PC-3 (cell line): ENCODE results near the gene PSME1. TPM values are rescaled to one million over a fixed set of nuclear protein-coding genes. Genes with fewer than 3 reads are reported as not detected.

Experiments used
- ATAC-seq: fragments of 200-7000 bp; cut with Tn5 transposase; 2 replicates; pipeline ENCODE4 v1.9.1; 2020; ENCODE audit warnings: mild to moderate bottlenecking, moderate library complexity
- BruUV-seq: library from RNA; stranded (reverse); fragments of 400-500 nt; replicated peaks from 2 replicates; lab custom pipeline; 2021; lab: Mats Ljungman, UMichigan
- CTCF ChIA-PET: fragments of 300-600 bp; sonication (Branson Sonifier 250); formaldehyde crosslinking; loops from one replicate; lab custom pipeline; 2022; ENCODE audit warnings: antibody characterized with exemption; lab: Charles Lee
- POLR2A ChIA-PET: fragments of 300-600 bp; sonication (Branson Sonifier 250); formaldehyde crosslinking; loops from one replicate; lab custom pipeline; 2022; ENCODE audit warnings: antibody characterized with exemption; ENCODE audit not compliant: unreplicated experiment; lab: Charles Lee
- DNase-seq: peaks from one replicate; pipeline ENCODE4 v3.0.0-alpha.2; 2015
- H2AFZ ChIP-seq: fragments of 300-600 bp; sonication (generic); 2 replicates; pipeline ENCODE4 v1.6.0; 2016; ENCODE audit warnings: antibody characterized with exemption, low read length
- H3F3A ChIP-seq: fragments of 300-600 bp; sonication (generic); one replicate; pipeline ENCODE4 v1.6.0; 2017; ENCODE audit warnings: antibody characterized with exemption, low read length, control low read depth, mild to moderate bottlenecking; ENCODE audit not compliant: unreplicated experiment
- H3K27ac ChIP-seq: fragments of 300-600 bp; sonication (generic); 2 replicates; pipeline ENCODE4 v1.5.1; 2016; ENCODE audit warnings: mild to moderate bottlenecking, low read length
- H3K27me3 ChIP-seq: fragments of 300-600 bp; sonication (generic); 2 replicates; pipeline ENCODE4 v1.6.1; 2016; ENCODE audit warnings: low read length, mixed read lengths
- H3K36me3 ChIP-seq: fragments of 300-600 bp; sonication (generic); 2 replicates; pipeline ENCODE4 v1.6.1; 2016; ENCODE audit warnings: low read depth, mixed run types, low read length, mixed read lengths
- H3K4me1 ChIP-seq: fragments of 300-600 bp; sonication (generic); 2 replicates; pipeline ENCODE4 v1.5.1; 2016; ENCODE audit warnings: low read length; ENCODE audit not compliant: insufficient read depth
- H3K4me2 ChIP-seq: fragments of 300-600 bp; sonication (generic); 2 replicates; pipeline ENCODE4 v1.6.0; 2016; ENCODE audit warnings: low read length
- H3K4me3 ChIP-seq: fragments of 300-600 bp; sonication (generic); 2 replicates; pipeline ENCODE4 v1.5.1; 2016; ENCODE audit warnings: mild to moderate bottlenecking, low read length, mixed read lengths
- H3K79me2 ChIP-seq: fragments of 300-600 bp; sonication (generic); 2 replicates; pipeline ENCODE4 v1.6.1; 2017; ENCODE audit warnings: low read length, mixed read lengths
- H3K9ac ChIP-seq: fragments of 300-600 bp; sonication (generic); 2 replicates; pipeline ENCODE4 v1.6.0; 2016; ENCODE audit warnings: mild to moderate bottlenecking, low read length
- H3K9me2 ChIP-seq: fragments of 300-600 bp; sonication (generic); replicated peaks from 2 replicates; pipeline ENCODE4 v1.6.1; 2016; ENCODE audit warnings: mixed run types, low read length, mixed read lengths
- H3K9me3 ChIP-seq: fragments of 300-600 bp; sonication (generic); 2 replicates; pipeline ENCODE4 v1.6.1; 2016; ENCODE audit warnings: low read length, mixed read lengths
- H4K20me1 ChIP-seq: fragments of 300-600 bp; sonication (generic); 2 replicates; pipeline ENCODE4 v1.6.1; 2016; ENCODE audit warnings: low read length, mixed read lengths
- CTCF ChIP-seq: fragments of 300-600 bp; sonication (generic); conservative IDR thresholded peaks from 2 replicates; pipeline ENCODE4 v1.5.1; 2017; ENCODE audit warnings: antibody characterized with exemption, low read depth, mild to moderate bottlenecking, low read length
- EZH2 ChIP-seq: fragments of 300-600 bp; sonication (generic); IDR thresholded peaks from one replicate; pipeline ENCODE4 v1.6.1; 2017; ENCODE audit warnings: antibody characterized with exemption, mild to moderate bottlenecking, low read length; ENCODE audit not compliant: unreplicated experiment
- EZH2phosphoT487 ChIP-seq: fragments of 300-600 bp; sonication (generic); IDR thresholded peaks from 2 replicates; pipeline ENCODE4 v1.6.1; 2018; ENCODE audit warnings: mild to moderate bottlenecking, antibody characterized with exemption, low read length, borderline replicate concordance
- intact Hi-C: fragments of 100-400 bp; cut with micrococcal nuclease; formaldehyde crosslinking; loops from 2 replicates; pipeline ENCODE4 v1.9.0; 2023
- total RNA-seq: library from RNA; depleted of rRNA; stranded (reverse); fragments of >200 nt; gene quantifications from 2 replicates; pipeline ENCODE4 v1.2.3, GENCODE V29; 2014

Gene PSME1
- total RNA-seq, 1 experiment from 2014 or later, result 163 TPM

- no peak overlapping the region for H3K4me3 ChIP-seq
- H3K36me3 ChIP-seq, result no peaks in the 10 kb centered on the region
- H3K9me3 ChIP-seq, result no peaks in the 10 kb centered on the region
- intact Hi-C loops, result loop anchor here (1.0 to 2.0 kb wide), 2 partner anchors 32 to 75 kb away; no protein-coding TSS in a partner anchor
- H3K4me2 ChIP-seq, result no peak overlapping the region
- H3K9ac ChIP-seq, result no peak overlapping the region
- peaks cover 1% of the 10 kb centered on the region; the same call in 1 of the 2 replicates for H3K79me2 ChIP-seq
- TF ChIP-seq EZH2, result no peak
- no peak for TF ChIP-seq EZH2phosphoT487
- no peak for TF ChIP-seq CTCF
- no peak overlapping the region for H3K27ac ChIP-seq
- H3K27me3 ChIP-seq, result no peaks in the 10 kb centered on the region
- H2AFZ ChIP-seq, result no peak overlapping the region
- DNase-seq (no peak), ATAC-seq (no peak)
- no TSS peak for BruUV-seq
- no peaks in the 10 kb centered on the region for H4K20me1 ChIP-seq
- H3F3A ChIP-seq, result no peaks in the 10 kb centered on the region
- CTCF ChIA-PET, result interaction anchor here (1.4 to 1.7 kb wide), 2 partner anchors 19 to 32 kb away, joined by 18 to 22 read pairs; no protein-coding TSS in a partner anchor
- POLR2A ChIA-PET, result no interaction called here
- no peaks in the 10 kb centered on the region for H3K9me2 ChIP-seq
- H3K4me1 ChIP-seq, result peaks cover 3% of the 10 kb centered on the region
Observed at GRCh38 chr14:24089890-24090289, 46.1 kb upstream of the PSME1 start.

- peaks cover 8% of the 10 kb centered on the region; the same call in 1 of the 2 replicates for H3K79me2 ChIP-seq
- no peak for ATAC-seq
- no peaks in the 10 kb centered on the region for H3K9me2 ChIP-seq
- DNase-seq, result no peak
- TF ChIP-seq CTCF, result no peak
- TF ChIP-seq EZH2, result no peak
- no peak for TF ChIP-seq EZH2phosphoT487
- no peaks in the 10 kb centered on the region for H3F3A ChIP-seq
- no peak overlapping the region for H3K4me3 ChIP-seq
- no peak overlapping the region for H3K27ac ChIP-seq
- peaks cover 9% of the 10 kb centered on the region for H3K4me1 ChIP-seq
- POLR2A ChIA-PET, result no interaction called here
- no peak overlapping the region for H3K4me2 ChIP-seq
- H4K20me1 ChIP-seq, result no peaks in the 10 kb centered on the region
- H2AFZ ChIP-seq, result no peak overlapping the region
- no peaks in the 10 kb centered on the region for H3K9me3 ChIP-seq
- CTCF ChIA-PET, result interaction anchor here (0.8 to 1.0 kb wide), 2 partner anchors 17 to 34 kb away, joined by 4 to 5 read pairs; no protein-coding TSS in a partner anchor
- intact Hi-C loops, result no loop called here
- no peaks in the 10 kb centered on the region for H3K27me3 ChIP-seq
- no peak overlapping the region for H3K9ac ChIP-seq
- BruUV-seq, result no TSS peak
- H3K36me3 ChIP-seq, result no peaks in the 10 kb centered on the region
Observed at GRCh38 chr14:24092110-24092504, 43.9 kb upstream of the PSME1 start.

GRCh38 chr14:24092505-24093206, 43.3 kb upstream of the PSME1 start:
- DNase-seq, result no peak
- Histone ChIP-seq H3K4me2 (no peak overlapping the region), H3K4me1 (peaks cover 9% of the 10 kb centered on the region), H3K79me2 (peaks cover 8% of the 10 kb centered on the region; the same call in 1 of the 2 replicates), H2AFZ (no peak overlapping the region), H3F3A (no peaks in the 10 kb centered on the region), H3K9me3 (no peaks in the 10 kb centered on the region), H3K27ac (no peak overlapping the region), H3K36me3 (no peaks in the 10 kb centered on the region), H4K20me1 (no peaks in the 10 kb centered on the region), H3K9me2 (no peaks in the 10 kb centered on the region), H3K4me3 (no peak overlapping the region), H3K27me3 (no peaks in the 10 kb centered on the region), H3K9ac (no peak overlapping the region)
- ChIA-PET CTCF (interaction anchor here (0.8 to 1.0 kb wide), 2 partner anchors 16 to 34 kb away, joined by 4 to 5 read pairs; no protein-coding TSS in a partner anchor), POLR2A (interaction anchor here (0.6 kb wide), 1 partner anchor 13 kb away, joined by 5 read pairs; no protein-coding TSS in a partner anchor)
- no peak for ATAC-seq
- no peak for TF ChIP-seq CTCF
- no peak for TF ChIP-seq EZH2
- TF ChIP-seq EZH2phosphoT487, result no peak
- BruUV-seq, result no TSS peak
- intact Hi-C loops, result no loop called here
